Activated CD4-positive, alpha-beta T cell treated with anti-CD3 and anti-CD28 coated beads for 36 hours (primary cell): ENCODE results near the gene ADGRF5. TPM values are rescaled to one million over a fixed set of nuclear protein-coding genes. Genes with fewer than 3 reads are reported as not detected.

ENCODE experiments used
- ATAC-seq: fragments of 200-7000 bp; cut with Tn5 transposase; one replicate; pipeline ENCODE4 v1.10.0; 2021; ENCODE audit warnings: mild to moderate bottlenecking, moderate library complexity
- CTCF ChIA-PET: fragments of 350-600 bp; sonication (Branson Sonifier 250); formaldehyde crosslinking; loops from one replicate; lab custom pipeline; 2021; ENCODE audit warnings: antibody characterized with exemption; lab: Charles Lee
- POLR2A ChIA-PET: fragments of 350-600 bp; sonication (Branson Sonifier 250); formaldehyde crosslinking; loops from one replicate; lab custom pipeline; 2021; ENCODE audit warnings: antibody characterized with exemption, inconsistent platforms; lab: Charles Lee
- DNase-seq: peaks from one replicate; pipeline ENCODE4 v3.0.0-alpha.2; 2020
- H3K27ac Mint-ChIP-seq: one replicate; pipeline ENCODE4 v1.8.0; 2021; ENCODE audit warnings: mixed read lengths
- H3K27me3 Mint-ChIP-seq: one replicate; pipeline ENCODE4 v1.8.0; 2021; ENCODE audit warnings: mixed read lengths
- H3K36me3 Mint-ChIP-seq: one replicate; pipeline ENCODE4 v1.8.0; 2021; ENCODE audit warnings: low read depth, mixed read lengths
- H3K4me1 Mint-ChIP-seq: one replicate; pipeline ENCODE4 v1.8.0; 2021; ENCODE audit warnings: mixed read lengths
- H3K4me3 Mint-ChIP-seq: one replicate; pipeline ENCODE4 v1.8.0; 2021; ENCODE audit warnings: mild to moderate bottlenecking, moderate library complexity, mixed read lengths
- H3K9me3 Mint-ChIP-seq: one replicate; pipeline ENCODE4 v1.8.0; 2021; ENCODE audit warnings: low read depth, mixed read lengths
- intact Hi-C, 2 experiments: fragments of 100-400 bp; cut with DNase I in 1 of 2; cut with micrococcal nuclease in 1 of 2; formaldehyde crosslinking; loops; one replicate each; pipeline versions ENCODE4 v1.14.2 to v1.15.1; 2022 to 2024; cut with DNase I, micrococcal nuclease
- total RNA-seq, 2 experiments: library from RNA; stranded (reverse); gene quantifications; one replicate each; pipeline ENCODE4 v1.2.3, GENCODE V29; 2021

The ADGRF5 gene
- total RNA-seq = not detected

DNA sequence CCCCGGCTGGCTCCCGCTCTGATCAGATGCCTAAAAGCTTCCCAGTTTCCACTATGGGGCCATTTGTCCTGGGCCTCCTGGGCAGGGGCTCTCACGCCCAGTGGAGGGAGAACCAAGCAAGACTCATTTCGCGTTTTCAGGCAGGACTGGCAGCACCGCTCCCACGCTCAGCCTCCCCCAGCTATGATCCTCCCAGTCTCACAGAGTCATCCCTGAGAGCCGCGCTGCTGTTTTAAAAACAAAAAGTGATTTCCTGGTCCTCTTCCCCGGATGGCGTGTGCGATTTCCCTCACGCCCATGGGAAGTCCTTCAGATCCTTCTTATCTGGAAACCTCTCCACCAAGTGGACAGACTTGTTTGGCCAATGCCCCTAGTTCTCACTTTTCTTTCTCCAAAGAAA lies at the start of gene ADGRF5:
ADGRF5 (minus strand) TSS at position 208 of the 400 bp plus-strand sequence. CDS start 15,176 bp downstream, outside the sequence.
- Mint-ChIP-seq H3K27me3 (no peaks in the 10 kb centered on the region), H3K9me3 (no peaks in the 10 kb centered on the region), H3K27ac (no peak within 1 kb of the TSS), H3K36me3 (no peaks in the 10 kb centered on the region), H3K4me3 (no peak within 1 kb of the TSS), H3K4me1 (no peaks in the 10 kb centered on the region)
- CTCF ChIA-PET = no interaction called here
- intact Hi-C loops = no loop called here
- no peak for ATAC-seq
- POLR2A ChIA-PET = interaction anchor here (0.6 kb wide), 1 partner anchor 538 kb away, joined by 3 read pairs; no protein-coding TSS in a partner anchor
- DNase-seq = no peak

DNA sequence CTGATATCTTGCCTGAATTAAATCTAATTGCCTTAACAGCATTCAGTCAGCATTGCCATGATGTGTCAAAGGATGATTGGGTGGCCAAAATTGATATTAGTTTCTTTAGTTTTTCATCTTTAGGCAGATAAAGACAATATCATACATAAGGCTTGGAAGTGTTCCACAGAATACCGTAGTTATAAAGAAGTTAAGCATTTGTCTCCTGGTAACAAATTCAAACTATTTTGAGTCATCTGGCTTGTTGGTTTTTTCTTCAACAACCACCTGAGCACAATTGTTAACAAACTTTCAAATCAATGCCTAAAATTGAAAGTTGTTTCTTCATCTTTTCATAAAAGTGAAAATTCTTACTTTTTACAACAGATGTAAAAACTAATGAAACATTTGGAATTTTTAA lies 47.5 kb upstream of the ADGRF5 start:
- no peaks in the 10 kb centered on the region for H3K36me3 Mint-ChIP-seq
- H3K4me1 Mint-ChIP-seq = no peaks in the 10 kb centered on the region
- POLR2A ChIA-PET = interaction anchor here (0.6 kb wide), 1 partner anchor 14 kb away, joined by 3 read pairs; no protein-coding TSS in a partner anchor
- CTCF ChIA-PET = no interaction called here
- DNase-seq (no peak), ATAC-seq (no peak)
- H3K9me3 Mint-ChIP-seq = no peaks in the 10 kb centered on the region
- H3K27me3 Mint-ChIP-seq = peaks cover 4% of the 10 kb centered on the region
- intact Hi-C loops = no loop called here
- no peak overlapping the region for H3K4me3 Mint-ChIP-seq
- H3K27ac Mint-ChIP-seq = no peak overlapping the region

DNA sequence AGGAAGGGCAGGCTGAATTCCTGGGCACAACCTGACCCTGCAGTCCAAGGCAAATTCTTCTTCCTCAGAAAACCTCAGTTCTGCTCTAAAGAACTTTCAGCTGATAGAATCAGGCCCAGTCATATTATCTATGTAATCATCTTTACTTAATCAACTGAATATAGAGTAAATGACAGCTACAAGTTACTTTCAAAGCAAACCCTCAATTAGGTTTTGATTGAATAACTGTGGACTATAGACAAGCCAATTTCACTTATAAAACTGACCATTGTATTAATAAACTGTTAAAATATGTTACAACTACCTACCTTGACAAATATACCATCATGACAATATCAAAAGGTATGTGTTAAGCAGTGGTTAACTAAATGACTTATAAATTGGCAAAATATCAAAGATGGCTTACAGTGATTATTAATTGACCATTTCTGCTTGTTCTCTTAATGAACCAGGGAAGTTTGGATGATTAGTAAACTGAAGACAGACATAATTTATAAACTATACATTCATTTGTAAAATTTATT lies 46.1 kb upstream of the ADGRF5 start:
- POLR2A ChIA-PET = no interaction called here
- H3K36me3 Mint-ChIP-seq = no peaks in the 10 kb centered on the region
- H3K27me3 Mint-ChIP-seq = peaks cover 4% of the 10 kb centered on the region
- CTCF ChIA-PET = no interaction called here
- intact Hi-C loops = no loop called here
- H3K4me3 Mint-ChIP-seq = no peak overlapping the region
- DNase-seq (no peak), ATAC-seq (no peak)
- H3K9me3 Mint-ChIP-seq = no peaks in the 10 kb centered on the region
- H3K27ac Mint-ChIP-seq = no peak overlapping the region
- no peaks in the 10 kb centered on the region for H3K4me1 Mint-ChIP-seq

- ChIA-PET POLR2A (no interaction called here), CTCF (no interaction called here)
- H3K27ac Mint-ChIP-seq = no peak overlapping the region
- DNase-seq = no peak
- no peaks in the 10 kb centered on the region for H3K36me3 Mint-ChIP-seq
- no peak for ATAC-seq
- peaks cover 4% of the 10 kb centered on the region for H3K27me3 Mint-ChIP-seq
- no peaks in the 10 kb centered on the region for H3K9me3 Mint-ChIP-seq
- intact Hi-C loops = no loop called here
- H3K4me3 Mint-ChIP-seq = no peak overlapping the region
- H3K4me1 Mint-ChIP-seq = no peaks in the 10 kb centered on the region
Observed at GRCh38 chr6:46964716-46965519, 43.2 kb upstream of the ADGRF5 start.

DNA sequence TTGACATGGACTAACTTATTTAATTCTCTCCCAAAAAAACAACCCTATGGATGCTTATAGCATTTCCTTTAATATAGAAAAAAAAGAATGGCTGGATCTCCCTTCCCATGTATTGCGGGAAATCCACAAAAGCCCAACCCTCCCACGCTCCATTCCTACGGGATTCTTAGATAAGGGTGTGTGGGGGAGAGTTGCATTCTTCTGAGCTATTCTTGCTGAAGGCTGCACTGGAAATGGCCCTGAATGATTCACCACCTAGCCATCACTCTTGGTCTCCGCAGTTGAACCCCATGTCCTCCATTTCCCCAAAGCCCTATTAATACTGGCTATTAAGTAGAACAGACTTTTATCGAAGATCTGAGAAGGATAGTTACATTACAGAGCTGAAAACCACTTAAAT lies 41.9 kb upstream of the ADGRF5 start:
- no peaks in the 10 kb centered on the region for H3K36me3 Mint-ChIP-seq

DNA sequence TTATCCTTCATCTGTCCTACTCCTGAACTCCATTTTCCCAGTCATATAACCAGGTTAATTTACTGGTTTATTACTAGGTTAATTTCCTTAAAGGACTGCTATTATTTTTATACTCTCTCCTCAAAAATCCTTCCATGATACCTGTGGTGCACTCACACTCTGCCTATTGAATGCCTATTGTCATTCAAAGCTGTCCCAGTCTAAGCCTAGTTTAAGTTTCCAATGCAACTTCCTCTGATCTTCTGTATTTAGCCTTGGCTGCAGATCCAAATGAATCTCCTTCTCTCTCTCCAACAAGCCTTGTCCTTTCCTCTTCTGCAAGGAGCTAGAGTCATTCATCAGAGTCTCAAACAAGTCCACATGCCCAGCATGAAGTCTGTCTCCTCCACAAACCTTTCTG lies 41.3 kb upstream of the ADGRF5 start:
- Mint-ChIP-seq H3K27ac (no peak overlapping the region), H3K36me3 (no peaks in the 10 kb centered on the region), H3K4me3 (no peak overlapping the region), H3K4me1 (no peaks in the 10 kb centered on the region), H3K9me3 (no peaks in the 10 kb centered on the region), H3K27me3 (peaks cover 4% of the 10 kb centered on the region)
- ChIA-PET POLR2A (no interaction called here), CTCF (interaction anchor here (1.5 kb wide), 1 partner anchor 12 kb away, joined by 3 read pairs; no protein-coding TSS in a partner anchor)
- DNase-seq (no peak), ATAC-seq (no peak)
- intact Hi-C loops = no loop called here

More for the DNA sequence above, 41.9 kb upstream of the ADGRF5 start:
- no peak overlapping the region for H3K27ac Mint-ChIP-seq
- intact Hi-C loops = no loop called here
- H3K9me3 Mint-ChIP-seq = no peaks in the 10 kb centered on the region
- ChIA-PET POLR2A (no interaction called here), CTCF (no interaction called here)
- peaks cover 4% of the 10 kb centered on the region for H3K27me3 Mint-ChIP-seq
- ATAC-seq = no peak
- DNase-seq = no peak
- no peak overlapping the region for H3K4me3 Mint-ChIP-seq
- no peaks in the 10 kb centered on the region for H3K4me1 Mint-ChIP-seq

DNA sequence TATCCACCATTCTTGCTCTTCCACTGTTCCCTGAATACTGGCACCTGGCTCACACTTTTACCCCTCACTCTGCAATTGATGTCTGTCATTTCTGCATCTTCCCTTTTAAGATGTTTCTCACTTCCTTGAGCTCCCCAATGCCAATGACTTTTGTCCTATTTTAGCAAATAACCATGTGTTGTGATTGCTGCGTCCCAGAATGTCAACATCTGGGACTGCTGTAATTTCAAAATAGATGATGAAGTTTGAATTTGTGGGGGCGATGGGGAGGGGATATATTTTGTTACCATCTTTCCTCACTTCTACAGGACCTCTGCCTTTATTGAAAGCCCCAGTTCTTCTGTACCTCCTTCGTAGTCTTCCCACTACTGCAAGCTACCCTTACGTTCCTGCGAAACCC lies 40.0 kb upstream of the ADGRF5 start:
- no peak overlapping the region for H3K4me3 Mint-ChIP-seq
- CTCF ChIA-PET = interaction anchor here (0.8 to 1.5 kb wide), 2 partner anchors 10 to 811 kb away, joined by 3 read pairs; no protein-coding TSS in a partner anchor
- intact Hi-C loops = no loop called here

GRCh38 chr6:46961232-46961631 lies 39.5 kb upstream of the ADGRF5 start:
- ATAC-seq = no peak
- Mint-ChIP-seq H3K27ac (no peak overlapping the region), H3K27me3 (peaks cover 4% of the 10 kb centered on the region), H3K36me3 (no peaks in the 10 kb centered on the region), H3K4me1 (no peaks in the 10 kb centered on the region), H3K9me3 (no peaks in the 10 kb centered on the region), H3K4me3 (no peak overlapping the region)
- intact Hi-C loops = no loop called here
- POLR2A ChIA-PET = no interaction called here
- no peak for DNase-seq
- CTCF ChIA-PET = no interaction called here

More for the DNA sequence above, 40.0 kb upstream of the ADGRF5 start:
- ATAC-seq = no peak
- no peaks in the 10 kb centered on the region for H3K9me3 Mint-ChIP-seq
- POLR2A ChIA-PET = no interaction called here
- H3K27me3 Mint-ChIP-seq = peaks cover 5% of the 10 kb centered on the region
- no peaks in the 10 kb centered on the region for H3K4me1 Mint-ChIP-seq
- no peak overlapping the region for H3K27ac Mint-ChIP-seq
- no peak for DNase-seq
- H3K36me3 Mint-ChIP-seq = no peaks in the 10 kb centered on the region

DNA sequence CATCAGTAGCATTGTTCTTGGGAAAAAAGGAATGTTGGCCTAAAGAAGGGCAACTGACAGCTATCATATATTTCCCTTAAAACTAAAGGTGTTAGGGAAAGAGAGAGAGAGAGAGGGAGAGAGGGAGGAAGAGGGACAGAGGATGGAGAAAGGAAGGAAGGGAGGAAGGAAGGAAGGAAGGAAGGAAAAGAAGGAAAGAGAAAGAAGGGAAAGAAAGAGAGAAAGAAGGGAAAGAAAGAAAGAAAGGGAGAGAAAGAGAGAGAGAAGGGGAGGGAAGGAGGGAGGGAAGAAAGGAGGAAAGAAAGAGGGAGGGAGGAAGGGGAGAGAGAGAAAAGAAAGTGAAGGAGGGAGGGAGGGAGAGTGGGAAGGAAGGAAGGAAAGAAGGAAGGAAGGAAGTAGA lies 37.7 kb upstream of the ADGRF5 start:
- CTCF ChIA-PET = interaction anchor here (0.6 kb wide), 1 partner anchor 9 kb away, joined by 4 read pairs; no protein-coding TSS in a partner anchor
- Mint-ChIP-seq H3K4me3 (no peak overlapping the region), H3K27me3 (peaks cover 6% of the 10 kb centered on the region), H3K4me1 (no peaks in the 10 kb centered on the region), H3K9me3 (no peaks in the 10 kb centered on the region), H3K36me3 (no peaks in the 10 kb centered on the region), H3K27ac (no peak overlapping the region)
- ATAC-seq (no peak), DNase-seq (no peak)
- intact Hi-C loops = no loop called here
- POLR2A ChIA-PET = no interaction called here

DNA sequence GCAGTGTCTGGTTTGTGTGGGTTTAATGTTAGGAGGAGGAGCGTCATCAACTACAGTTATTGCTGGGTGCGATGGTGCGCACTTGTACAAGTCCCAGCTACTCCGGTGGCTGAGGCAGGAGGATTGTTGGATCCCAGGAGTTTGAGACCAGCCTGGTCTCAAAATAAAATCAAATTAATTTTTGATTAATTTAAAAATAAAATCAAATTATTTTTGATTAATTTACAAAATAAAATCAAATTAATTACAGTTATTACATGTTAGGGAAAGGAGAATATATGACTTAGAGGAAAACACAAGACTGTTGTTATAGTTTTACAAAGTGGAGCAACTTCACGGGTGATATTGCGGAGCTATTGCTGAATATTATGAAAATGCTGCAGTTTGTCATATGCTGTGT lies 34.7 kb upstream of the ADGRF5 start:
- ChIA-PET CTCF (no interaction called here), POLR2A (no interaction called here)
- no peak for ATAC-seq
- intact Hi-C loops = no loop called here
- H3K27ac Mint-ChIP-seq = no peak overlapping the region
- peaks cover 22% of the 10 kb centered on the region for H3K27me3 Mint-ChIP-seq
- no peak overlapping the region for H3K4me3 Mint-ChIP-seq
- no peaks in the 10 kb centered on the region for H3K9me3 Mint-ChIP-seq
- DNase-seq = no peak
- H3K36me3 Mint-ChIP-seq = no peaks in the 10 kb centered on the region
- no peaks in the 10 kb centered on the region for H3K4me1 Mint-ChIP-seq

- Mint-ChIP-seq H3K4me1 (no peaks in the 10 kb centered on the region), H3K9me3 (no peaks in the 10 kb centered on the region), H3K4me3 (no peak overlapping the region), H3K36me3 (no peaks in the 10 kb centered on the region), H3K27ac (no peak overlapping the region), H3K27me3 (peaks cover 22% of the 10 kb centered on the region)
- DNase-seq (no peak), ATAC-seq (no peak)
- POLR2A ChIA-PET = interaction anchor here (1.2 kb wide), 1 partner anchor 14 kb away, joined by 3 read pairs; no protein-coding TSS in a partner anchor
- CTCF ChIA-PET = interaction anchor here (0.6 kb wide), 1 partner anchor 1120 kb away, joined by 3 read pairs; no protein-coding TSS in a partner anchor
- intact Hi-C loops = no loop called here
Observed at GRCh38 chr6:46954837-46955451, 33.2 kb upstream of the ADGRF5 start.
